Nucleus accumbens (tissue), 56 donors: ENCODE data around the gene LAMB2.

Source experiments
- DNase-seq, 56 donors: peaks; one replicate each; lab custom pipeline; 2025; lab: John Stamatoyannopoulos, UW

LAMB2 gene

GRCh38 chr3:49161808-49162530 is 29.1 kb upstream of the LAMB2 start:
- DNase-seq, result peak in 1 of 56 donors; percentile 13

- no peak for DNase-seq
These were observed 28.3 kb upstream of the LAMB2 start for GRCh38 chr3:49161197-49161596.

- no peak for DNase-seq
These were observed 25.9 kb upstream of the LAMB2 start for GRCh38 chr3:49158792-49159191.

GRCh38 chr3:49158103-49158709 is 25.4 kb upstream of the LAMB2 start:
- peak in 6 of 56 donors; percentile 7 to 20 (median 12) for DNase-seq

GRCh38 chr3:49157289-49157688 is 24.4 kb upstream of the LAMB2 start:
- DNase-seq, result no peak

- DNase-seq, result no peak
These were observed 20.6 kb upstream of the LAMB2 start for GRCh38 chr3:49153349-49153912.

GRCh38 chr3:49151610-49152009 is 18.8 kb upstream of the LAMB2 start:
- DNase-seq, result no peak

- DNase-seq, result no peak
These were observed 15.3 kb upstream of the LAMB2 start for GRCh38 chr3:49148159-49148558.

- no peak for DNase-seq
These were observed 7.2 kb upstream of the LAMB2 start for GRCh38 chr3:49140080-49140479.

GRCh38 chr3:49135499-49135898 is 2.6 kb upstream of the LAMB2 start:
- no peak for DNase-seq

GRCh38 chr3:49134471-49135265 is 1.8 kb upstream of the LAMB2 start:
- DNase-seq, result no peak

- DNase-seq, result peak in 55 of 56 donors; percentile 9 to 86 (median 55)
These were observed 539 bp upstream of the LAMB2 start for GRCh38 chr3:49133226-49133951.

GRCh38 chr3:49132073-49132436 is 795 bp downstream of the LAMB2 start:
- DNase-seq, result no peak

- no peak for DNase-seq
These were observed 1.3 kb downstream of the LAMB2 start for GRCh38 chr3:49131576-49131975.

GRCh38 chr3:49131040-49131439 is 1.8 kb downstream of the LAMB2 start:
- no peak for DNase-seq

- peak in 20 of 56 donors; percentile 7 to 70 (median 29) for DNase-seq
These were observed 7.7 kb downstream of the LAMB2 start for GRCh38 chr3:49124991-49125670.

GRCh38 chr3:49124203-49124602 is 8.6 kb downstream of the LAMB2 start:
- DNase-seq, result no peak

GRCh38 chr3:49123687-49124086 is 9.2 kb downstream of the LAMB2 start:
- DNase-seq, result no peak

- DNase-seq, result peak in 2 of 56 donors; percentile 4 to 7
These were observed 9.8 kb downstream of the LAMB2 start for GRCh38 chr3:49122886-49123545.
